ENCODE measurements around the gene GSTM4.
"Not testable (repeated sequence)": the region's sequence is repeated elsewhere in the genome, so short reads cannot be mapped to it uniquely, and the experiment has no call there.

GSTM4 gene

GRCh38 chr1:109704173-109704572, 48.3 kb downstream of the GSTM4 start:
- DNase-seq (ENCODE audit: low spot score), result no peak

- no peak for DNase-seq (ENCODE audit: low spot score)
Measured at GRCh38 chr1:109705411-109705810, 49.5 kb downstream of the GSTM4 start.

GRCh38 chr1:109708949-109709348, 53.0 kb downstream of the GSTM4 start:
- not testable (repeated sequence) for DNase-seq (ENCODE audit: low spot score)

- not testable (repeated sequence) for DNase-seq (ENCODE audit: low spot score)
Measured at GRCh38 chr1:109709822-109710221, 53.9 kb downstream of the GSTM4 start.

Measured in putamen (tissue), 1 donor.